Tibial nerve (tissue), 4 donors: Measurements from ENCODE around the gene NRL. TPM values are rescaled to one million over a fixed set of nuclear protein-coding genes. Genes with fewer than 3 reads are reported as not detected.

Experiments
- DNase-seq, 2 donors: peaks; one replicate each; pipeline ENCODE4 v3.0.0-alpha.2; 2019; ENCODE audit warnings: low spot score in 2 of 2
- H3K27ac ChIP-seq, 4 donors: fragments of 200-600 bp; sonication (generic) in 3 of 4; one replicate each; pipeline ENCODE4 v1.5.1; 2017 to 2019; ENCODE audit warnings: mild to moderate bottlenecking in 1 of 4
- H3K27me3 ChIP-seq, 2 donors: fragments of 200-600 bp; sonication (generic) in 1 of 2; one replicate each; pipeline versions ENCODE4 v1.5.1 to v1.6.0; 2017 to 2019
- H3K36me3 ChIP-seq, 3 donors: fragments of 200-600 bp; sonication (generic); one replicate each; pipeline ENCODE4 v1.5.1; 2018 to 2019
- H3K4me1 ChIP-seq, 4 donors: fragments of 200-600 bp; sonication (generic) in 3 of 4; one replicate each; pipeline ENCODE4 v1.5.1; 2017 to 2019
- H3K4me3 ChIP-seq, 4 donors: fragments of 200-600 bp; sonication (generic) in 3 of 4; one replicate each; pipeline ENCODE4 v1.5.1; 2017 to 2019; ENCODE audit warnings: mild to moderate bottlenecking in 1 of 4, moderate library complexity in 1 of 4
- H3K9me3 ChIP-seq, 4 donors: fragments of 200-600 bp; sonication (generic) in 3 of 4; one replicate each; pipeline ENCODE4 v1.5.1; 2017 to 2019
- CTCF ChIP-seq, 5 experiments: fragments of 200-600 bp in 3 of 5; fragments of 450-650 bp in 2 of 5; sonication (generic) in 3 of 5; IDR thresholded peaks; one replicate each; pipeline ENCODE4 v1.5.1; 2016 to 2019; ENCODE audit warnings: antibody characterized with exemption in 5 of 5, mild to moderate bottlenecking in 3 of 5, moderate library complexity in 2 of 5
- EP300 ChIP-seq, 2 donors: sonication (generic); formaldehyde crosslinking; IDR thresholded peaks; one replicate each; pipeline ENCODE4 v1.6.1; 2017; ENCODE audit warnings: antibody characterized with exemption in 2 of 2, mild to moderate bottlenecking in 1 of 2
- POLR2A ChIP-seq, 2 donors: fragments of 450-650 bp; IDR thresholded peaks; one replicate each; pipeline ENCODE4 v1.6.1; 2017; ENCODE audit warnings: antibody characterized with exemption in 2 of 2, mild to moderate bottlenecking in 2 of 2, moderate library complexity in 2 of 2
- WGBS, 2 donors: methylation state at CpG; one replicate each; pipeline ENCODE4 v1.1.5; 2018; 5-methylcytosine and 5-hydroxymethylcytosine counted together
- total RNA-seq, 4 donors: library from RNA; depleted of rRNA; stranded (reverse); fragments of >200 nt; gene quantifications; one replicate each; pipeline ENCODE4 v1.1.0, GENCODE V29; 2016

Gene NRL
- total RNA-seq, result 1 to 10 TPM; 4.8 to 7.0 (median 5.9) TPM

GRCh38 chr14:24114532-24115421 is at the start of gene NRL, which contains the start of gene DCAF11:
Gene NRL, minus strand, starts transcription at chr14:24114949. Its CDS starts 32,101 bp downstream, at chr14:24082848.
Gene DCAF11, plus strand, starts transcription at chr14:24114777. Its CDS starts 818 bp downstream, at chr14:24115595.
- peak within 1 kb of the TSS; percentile 99 to 100 (median 99) for H3K27ac ChIP-seq
- DNase-seq, result peak; percentile 97 to 98
- peak within 1 kb of the TSS; percentile 46 to 81 (median 76) for H3K4me3 ChIP-seq
- no peaks in the 10 kb centered on the region for H3K9me3 ChIP-seq
- peaks cover 0 to 32% (median 25%) of the 10 kb centered on the region in 3 donors for H3K36me3 ChIP-seq
- peaks cover 4 to 19% (median 11%) of the 10 kb centered on the region in 4 donors for H3K4me1 ChIP-seq
- TF ChIP-seq POLR2A (IDR thresholded peaks at IDR 0.05), result peak in 1 of 2 donors; percentile 53
- peak; percentile 92 to 99 for TF ChIP-seq EP300 (IDR thresholded peaks at IDR 0.05)
- peak in 2 of 5 experiments; percentile 46 to 63 for TF ChIP-seq CTCF (IDR thresholded peaks at IDR 0.05)
- WGBS, 2 donors, result 1% methylated on average over 54 to 57 of the region's 65 CpGs
- H3K27me3 ChIP-seq, result no peaks in the 10 kb centered on the region

DNA sequence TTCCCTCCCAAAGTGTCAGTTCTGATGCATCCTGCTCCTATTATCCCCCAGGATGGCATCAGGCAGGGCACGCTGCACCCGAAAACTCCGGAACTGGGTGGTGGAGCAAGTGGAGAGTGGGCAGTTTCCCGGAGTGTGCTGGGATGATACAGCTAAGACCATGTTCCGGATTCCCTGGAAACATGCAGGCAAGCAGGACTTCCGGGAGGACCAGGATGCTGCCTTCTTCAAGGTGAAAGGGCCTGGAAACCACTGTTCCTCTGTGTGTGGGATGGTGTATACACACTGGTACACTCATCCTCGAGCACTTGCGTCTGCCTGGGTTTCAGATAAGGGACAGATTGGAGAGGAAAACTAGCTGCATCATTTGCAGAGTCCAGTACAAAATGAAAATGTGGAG is 47.3 kb upstream of the NRL start:
- TF ChIP-seq EP300 (IDR thresholded peaks at IDR 0.05) (no peak), CTCF (IDR thresholded peaks at IDR 0.05) (no peak), POLR2A (IDR thresholded peaks at IDR 0.05) (no peak)
- no peaks in the 10 kb centered on the region for H3K9me3 ChIP-seq
- peak overlapping the region; percentile 61 to 91 (median 88) for H3K4me3 ChIP-seq
- no peaks in the 10 kb centered on the region for H3K27me3 ChIP-seq
- 29 to 47% methylated on average over 2 to 8 of the region's 8 CpGs for WGBS, 2 donors
- peaks cover 0 to 46% (median 19%) of the 10 kb centered on the region in 4 donors for H3K4me1 ChIP-seq
- peak overlapping the region; percentile 94 to 99 (median 97) for H3K27ac ChIP-seq
- no peak for DNase-seq
- H3K36me3 ChIP-seq, result peaks cover 10 to 80% (median 46%) of the 10 kb centered on the region in 3 donors

DNA sequence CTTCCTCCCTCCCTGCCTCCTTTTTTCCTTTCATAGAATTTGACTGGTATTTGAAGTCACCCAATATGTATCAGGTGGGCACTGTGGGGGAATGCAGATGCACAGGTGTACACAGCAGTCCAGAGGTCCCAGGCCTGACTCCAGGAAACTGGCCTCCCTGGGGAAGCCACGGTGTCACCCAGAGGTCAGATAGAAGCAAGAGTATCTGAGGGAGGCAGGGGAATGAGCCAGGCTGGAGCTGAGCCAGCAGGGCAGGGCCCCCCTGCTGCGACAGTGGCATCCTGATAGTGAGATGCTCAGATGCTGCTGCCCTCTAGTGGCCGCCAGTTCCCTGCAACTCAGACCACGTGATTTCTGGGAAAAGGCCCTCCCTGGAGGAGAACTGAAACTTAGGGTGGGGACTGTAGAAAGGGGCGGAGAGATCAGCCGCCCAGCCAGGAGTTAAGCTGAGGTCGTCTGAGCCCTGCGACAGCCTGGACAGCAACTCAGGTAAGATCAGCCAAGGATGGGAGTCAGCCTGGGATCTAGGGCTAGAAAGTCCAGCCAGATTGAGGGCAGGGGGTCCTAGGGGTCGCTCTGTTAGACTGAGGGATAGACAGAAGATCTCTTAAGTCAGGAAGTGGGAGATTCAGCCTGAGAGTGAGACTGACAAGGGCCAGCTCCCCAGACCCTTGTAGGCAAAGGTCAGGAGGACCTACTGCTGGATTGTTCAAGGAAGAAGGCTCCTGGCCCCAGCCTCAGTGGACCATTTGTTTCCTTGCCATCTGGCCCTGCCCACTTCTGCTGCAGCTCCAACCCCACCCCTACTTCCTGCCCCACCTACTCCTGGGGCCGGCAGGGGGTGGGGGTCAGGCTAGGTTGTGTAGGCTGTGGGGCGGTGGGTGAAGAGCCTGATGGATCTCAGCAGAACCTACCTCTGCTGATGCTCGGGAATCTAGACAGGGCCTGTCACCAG is 46.4 kb upstream of the NRL start, which contains the start of gene IRF9:
TSS of gene IRF9 (plus strand) at position 416 of the 955 bp plus-strand sequence. CDS start 880 bp downstream, outside the sequence.
- H3K27ac ChIP-seq, result peak within 1 kb of the TSS; percentile 94 to 99 (median 97)
- DNase-seq, result peak; percentile 98 to 100
- H3K4me3 ChIP-seq, result peak within 1 kb of the TSS; percentile 61 to 91 (median 88)
- 0 to 1% methylated on average over 12 of the region's 12 CpGs for WGBS, 2 donors
- peak; percentile 96 for TF ChIP-seq EP300 (IDR thresholded peaks at IDR 0.05)
- peak; percentile 91 to 98 (median 97) for TF ChIP-seq CTCF (IDR thresholded peaks at IDR 0.05)
- TF ChIP-seq POLR2A (IDR thresholded peaks at IDR 0.05), result peak; percentile 28 to 71
- peaks cover 10 to 80% (median 53%) of the 10 kb centered on the region in 3 donors for H3K36me3 ChIP-seq
- H3K4me1 ChIP-seq, result peaks cover 0 to 46% (median 19%) of the 10 kb centered on the region in 4 donors
- H3K27me3 ChIP-seq, result no peaks in the 10 kb centered on the region
- no peaks in the 10 kb centered on the region for H3K9me3 ChIP-seq

GRCh38 chr14:24160499-24160849 is 45.7 kb upstream of the NRL start:
- Histone ChIP-seq H3K36me3 (peaks cover 10 to 80% (median 54%) of the 10 kb centered on the region in 3 donors), H3K9me3 (no peaks in the 10 kb centered on the region), H3K27ac (peak overlapping the region; percentile 94 to 99 (median 97)), H3K27me3 (no peaks in the 10 kb centered on the region), H3K4me1 (peaks cover 0 to 46% (median 19%) of the 10 kb centered on the region in 4 donors), H3K4me3 (no peak overlapping the region)
- WGBS, 2 donors, result 74 to 84% methylated on average over 4 of the region's 4 CpGs
- TF ChIP-seq CTCF (IDR thresholded peaks at IDR 0.05) (no peak), EP300 (IDR thresholded peaks at IDR 0.05) (no peak), POLR2A (IDR thresholded peaks at IDR 0.05) (no peak)
- no peak for DNase-seq
